ENCODE data around the gene TIMM21.
A peak's percentile ranks its signal among the peaks of the same experiment; 100 is the strongest.

The TIMM21 gene, protein sequence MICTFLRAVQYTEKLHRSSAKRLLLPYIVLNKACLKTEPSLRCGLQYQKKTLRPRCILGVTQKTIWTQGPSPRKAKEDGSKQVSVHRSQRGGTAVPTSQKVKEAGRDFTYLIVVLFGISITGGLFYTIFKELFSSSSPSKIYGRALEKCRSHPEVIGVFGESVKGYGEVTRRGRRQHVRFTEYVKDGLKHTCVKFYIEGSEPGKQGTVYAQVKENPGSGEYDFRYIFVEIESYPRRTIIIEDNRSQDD

DNA sequence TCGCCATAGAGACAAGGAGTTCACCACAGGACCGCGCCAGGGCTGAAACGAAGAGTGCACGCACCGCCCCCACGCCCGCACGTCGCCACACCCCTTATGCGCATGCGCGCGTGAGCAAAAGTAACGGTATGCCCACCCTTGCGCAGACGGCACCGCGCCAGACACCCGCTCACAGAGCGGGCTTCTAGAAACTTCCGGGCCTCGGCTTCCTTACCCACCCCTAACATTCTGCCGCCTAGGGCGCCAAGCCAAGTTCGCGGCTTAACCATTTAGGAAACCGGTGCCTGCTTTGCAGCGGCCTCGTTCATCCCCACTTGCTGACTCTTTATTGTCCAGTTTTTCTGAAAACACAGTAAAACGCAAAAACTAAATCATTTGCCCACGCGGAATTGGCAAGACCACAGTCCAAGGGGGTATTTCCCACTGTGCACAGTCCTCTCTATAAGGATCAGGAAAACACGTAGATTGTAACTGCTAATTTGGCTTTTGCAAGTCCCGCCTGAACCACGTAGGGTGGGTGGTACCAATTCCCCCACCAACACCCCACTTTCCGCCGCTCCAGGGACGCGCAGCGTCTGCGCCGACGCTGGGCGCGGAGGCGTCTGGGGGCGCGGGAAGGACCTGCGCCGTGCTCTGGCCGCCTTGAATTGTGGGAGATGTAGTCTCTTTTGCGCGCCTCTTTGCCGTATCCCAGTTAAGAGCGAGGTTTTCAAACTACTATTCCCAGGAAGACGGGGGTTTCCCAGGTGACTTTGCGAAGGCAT, at the start of gene TIMM21, which contains the start of gene FBXO15:
TIMM21 (plus strand) TSS at position 745 of the 764 bp plus-strand sequence. CDS start 286 bp downstream, outside the sequence.
FBXO15 (minus strand) TSS at position 56 of the 764 bp plus-strand sequence; CDS start at position 7, 49 bp downstream.
- peak; percentile 96 for DNase-seq

DNA sequence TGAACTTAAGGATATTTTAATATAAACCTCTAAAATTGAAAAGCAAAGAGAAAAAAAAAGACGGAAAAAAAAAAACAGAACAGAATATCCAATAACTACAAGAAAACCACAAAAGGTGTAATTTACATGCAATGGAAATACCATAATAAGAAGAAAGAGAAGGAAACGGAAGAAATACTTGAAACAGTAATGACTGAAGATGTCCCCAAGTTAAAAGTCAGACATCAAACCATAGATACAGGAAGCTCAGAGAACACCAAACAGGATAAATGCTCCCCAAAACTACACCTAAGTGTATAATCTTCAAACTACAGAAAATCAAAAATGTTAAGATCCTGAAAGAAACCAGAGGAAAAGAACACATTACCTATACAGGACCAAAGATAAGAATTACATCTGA, 39.9 kb upstream of the TIMM21 start:
- DNase-seq: no peak

DNA sequence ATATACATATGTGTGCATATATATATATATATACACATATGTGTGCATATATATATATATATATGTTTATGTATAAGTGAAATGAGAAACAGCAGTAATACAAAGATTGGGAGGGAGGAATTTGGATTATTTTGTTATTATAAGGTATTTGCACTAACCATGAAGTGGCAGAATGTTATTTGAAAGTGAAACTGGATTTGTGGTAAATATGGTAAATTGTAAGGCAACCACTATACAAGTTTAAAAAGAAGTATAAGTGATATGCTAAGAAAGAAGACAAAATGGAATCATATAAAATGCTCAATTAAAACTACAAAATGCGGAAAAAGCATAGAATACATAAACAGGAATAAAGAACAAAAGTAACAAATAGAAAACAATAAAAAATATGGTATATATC, 38.2 kb upstream of the TIMM21 start:
- no peak for DNase-seq

DNA sequence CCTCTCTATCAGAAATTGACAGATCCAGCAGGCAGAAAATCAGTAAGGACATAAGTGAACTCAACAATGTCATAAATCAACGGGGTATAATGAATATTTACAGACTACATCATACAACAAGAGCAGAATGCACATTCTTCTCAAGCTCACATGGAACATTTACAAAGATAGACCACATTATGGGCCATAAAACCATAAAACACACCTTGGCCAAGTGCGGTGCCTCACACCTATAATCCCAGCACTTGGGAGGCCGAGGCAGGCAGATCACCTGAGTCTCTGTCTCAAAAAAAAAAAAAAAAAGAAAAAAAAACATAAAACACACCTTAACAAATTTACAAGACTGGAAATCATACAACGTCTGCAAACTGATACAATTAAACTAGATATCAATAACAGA, 37.3 kb upstream of the TIMM21 start:
- DNase-seq: no peak

DNA sequence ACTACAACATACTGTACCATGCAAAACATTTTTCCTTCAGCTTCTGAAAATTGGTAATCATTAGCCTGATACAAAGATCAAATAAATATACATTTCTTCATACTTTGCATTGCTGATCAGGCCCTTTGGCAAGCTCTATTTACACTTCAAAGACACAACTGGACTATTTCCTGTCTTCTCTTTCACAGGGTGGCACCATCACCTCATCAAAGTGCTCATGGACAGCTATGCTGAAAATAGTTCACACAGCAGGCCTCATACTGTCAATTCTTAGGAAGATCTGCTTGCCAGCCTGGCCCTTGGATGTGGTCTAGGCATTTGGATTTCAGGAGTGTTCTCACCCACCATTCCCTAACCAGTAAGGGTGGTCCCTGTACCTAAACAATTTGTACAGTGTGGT, 34.6 kb upstream of the TIMM21 start:
- DNase-seq: no peak

DNA sequence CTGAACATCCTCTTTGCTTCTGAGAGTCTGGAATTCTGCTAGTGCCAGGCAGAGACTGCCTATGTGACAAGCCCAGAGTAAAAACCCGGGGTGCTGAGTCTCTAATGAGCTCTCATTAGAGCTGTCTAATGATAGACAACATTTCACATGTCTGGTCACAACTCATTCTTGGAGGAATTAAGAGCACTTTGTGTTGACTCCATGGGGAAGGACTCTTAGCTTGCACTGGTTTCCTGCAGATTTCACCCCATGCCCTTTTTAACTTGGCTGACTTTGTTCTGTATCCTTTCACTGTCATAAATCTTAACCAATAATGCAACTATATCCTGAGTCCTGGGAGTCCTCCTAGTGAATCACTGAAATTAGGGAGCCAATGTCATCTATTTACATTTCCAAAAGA, 34.2 kb upstream of the TIMM21 start:
- DNase-seq: no peak

DNA sequence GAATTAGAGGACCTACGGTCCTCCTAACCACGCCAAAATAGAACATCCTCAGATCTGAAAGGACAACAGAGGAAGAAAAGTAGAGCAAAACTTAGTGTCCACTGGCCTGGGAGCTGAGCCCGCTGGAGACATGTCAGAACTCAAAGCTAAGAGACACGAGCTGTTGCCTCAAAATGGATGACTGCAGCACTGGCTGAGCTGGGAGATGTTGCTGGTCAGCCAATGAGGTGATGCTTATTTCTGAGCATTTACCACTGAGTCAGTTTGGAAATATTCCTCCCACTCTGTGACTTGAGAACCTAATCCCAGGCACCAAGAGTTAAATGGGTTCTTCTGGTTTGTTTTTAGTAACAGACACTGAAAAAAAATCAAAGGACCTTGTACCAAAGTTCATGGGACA, 33.3 kb upstream of the TIMM21 start:
- no peak for DNase-seq

DNA sequence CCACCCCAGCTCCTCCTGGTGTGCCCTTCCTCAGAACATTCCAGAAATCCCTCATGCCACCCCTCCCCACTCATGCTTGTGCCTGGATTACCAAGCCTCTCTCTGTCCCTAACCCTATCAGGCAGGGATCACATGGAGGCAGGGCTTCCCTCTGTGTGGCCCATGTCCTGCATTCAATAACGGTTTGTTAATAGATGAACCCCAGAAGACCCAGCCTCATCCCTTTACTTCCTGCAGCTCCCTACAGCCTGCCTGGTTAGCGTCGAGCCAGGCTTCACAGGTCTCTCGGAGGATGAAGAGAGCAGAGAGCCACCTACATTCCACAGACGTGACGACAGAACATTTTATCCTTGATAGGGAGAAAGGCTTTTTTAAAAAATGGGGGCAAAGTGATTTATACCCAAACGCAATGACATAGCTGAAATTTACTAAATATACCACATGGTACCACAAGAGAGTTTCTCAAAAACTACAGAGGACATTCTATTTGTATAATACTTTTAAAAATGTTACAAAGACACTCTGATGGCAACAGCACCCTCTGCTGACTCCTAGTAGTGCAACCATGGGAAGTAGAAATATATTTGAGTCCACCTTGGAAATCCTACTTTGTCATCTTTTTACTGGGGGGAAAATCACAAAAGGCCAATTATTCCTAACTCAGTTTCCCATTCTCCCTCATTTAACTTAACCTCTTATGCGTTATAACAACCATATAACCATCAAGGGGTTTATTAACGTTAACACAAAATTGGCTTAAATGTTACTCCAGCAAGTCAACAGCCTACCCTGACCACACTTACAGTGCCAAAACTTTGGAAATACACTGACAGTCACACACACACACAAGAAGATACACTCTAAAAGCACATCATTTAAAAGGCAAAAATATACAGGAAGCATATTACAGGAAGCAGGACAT, 31.4 kb upstream of the TIMM21 start:
- DNase-seq: peak in 1 of 2 donors; percentile 20

DNA sequence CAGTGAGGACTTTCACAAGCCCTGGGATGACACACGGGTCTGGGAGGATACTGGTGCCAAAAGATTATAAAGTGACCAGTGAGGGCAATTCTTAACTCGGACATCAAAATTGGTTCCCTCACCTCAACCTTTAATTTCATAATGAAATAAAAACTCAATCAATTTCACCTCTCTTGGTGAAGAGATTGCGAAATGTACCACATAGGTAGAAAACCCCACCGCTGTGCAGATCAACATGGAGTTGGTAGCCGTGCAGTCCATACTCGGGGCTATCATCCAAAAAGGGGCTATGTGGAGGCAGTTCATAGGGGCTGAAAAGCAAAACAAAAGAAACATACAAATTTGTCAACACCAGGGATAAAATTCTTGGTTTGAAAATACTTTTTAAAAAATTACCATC, 25.1 kb upstream of the TIMM21 start:
- DNase-seq: no peak

DNA sequence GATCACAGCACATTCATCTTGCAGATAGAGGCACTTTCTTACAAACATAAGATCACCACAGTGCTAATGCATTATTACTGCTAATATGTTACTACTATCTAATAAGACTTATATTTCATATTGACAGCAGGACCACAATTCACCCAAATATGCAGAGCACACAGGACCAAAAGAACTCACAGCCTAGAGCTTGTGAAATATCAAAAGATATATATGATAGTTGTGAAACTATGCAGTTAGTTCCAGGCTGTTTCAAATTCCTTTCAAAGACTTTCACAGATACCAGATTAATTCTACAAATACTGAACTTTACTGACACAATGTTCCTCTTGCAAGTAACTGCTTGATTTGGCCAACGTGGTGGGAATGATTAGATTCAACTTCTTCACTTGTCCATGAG, 23.7 kb upstream of the TIMM21 start:
- no peak for DNase-seq

DNA sequence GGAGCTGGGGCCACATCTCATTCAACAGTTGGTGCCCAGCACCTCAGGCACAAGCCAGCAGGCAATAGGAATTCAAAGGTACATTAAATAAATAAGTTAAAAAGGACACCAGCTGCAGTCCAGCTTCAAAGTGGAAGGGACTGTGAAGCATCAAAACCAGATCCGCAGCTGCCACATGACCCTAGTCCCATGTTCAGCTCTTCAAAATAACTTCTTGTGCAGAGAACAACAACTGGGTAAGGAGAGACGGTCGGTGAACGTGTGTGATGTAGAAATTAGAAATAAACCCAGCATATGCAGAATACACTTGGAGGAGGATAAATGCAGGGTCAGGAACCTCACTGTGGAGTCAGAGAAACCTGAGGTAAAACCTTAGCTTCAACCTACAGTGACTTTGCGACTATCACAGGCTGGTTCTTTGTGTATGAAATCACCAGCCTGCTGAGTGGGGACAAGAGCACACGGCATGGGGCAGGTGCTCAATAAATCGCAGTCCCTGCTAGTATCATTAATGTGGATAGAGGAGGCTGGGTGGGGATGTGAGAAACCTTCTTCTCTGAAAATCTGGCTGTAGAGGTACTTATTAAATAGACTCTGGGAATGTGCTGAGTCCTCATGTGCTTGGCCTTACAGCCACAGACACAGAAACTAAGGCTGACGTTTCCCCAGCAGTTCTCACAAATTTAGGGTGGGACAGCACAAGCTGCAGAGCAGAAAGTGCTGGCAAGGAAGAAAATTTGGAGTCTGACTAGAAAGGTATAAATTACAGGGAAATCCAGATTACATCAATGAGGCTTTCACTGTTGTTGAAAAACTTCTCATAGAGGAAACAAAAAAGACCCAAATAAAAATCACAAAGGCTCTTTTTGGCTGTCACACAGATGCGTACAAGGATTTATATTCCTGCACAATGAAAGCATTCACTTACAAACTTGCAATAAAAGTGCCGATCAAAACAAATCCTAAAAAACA, 21.4 kb upstream of the TIMM21 start:
- no peak for DNase-seq

DNA sequence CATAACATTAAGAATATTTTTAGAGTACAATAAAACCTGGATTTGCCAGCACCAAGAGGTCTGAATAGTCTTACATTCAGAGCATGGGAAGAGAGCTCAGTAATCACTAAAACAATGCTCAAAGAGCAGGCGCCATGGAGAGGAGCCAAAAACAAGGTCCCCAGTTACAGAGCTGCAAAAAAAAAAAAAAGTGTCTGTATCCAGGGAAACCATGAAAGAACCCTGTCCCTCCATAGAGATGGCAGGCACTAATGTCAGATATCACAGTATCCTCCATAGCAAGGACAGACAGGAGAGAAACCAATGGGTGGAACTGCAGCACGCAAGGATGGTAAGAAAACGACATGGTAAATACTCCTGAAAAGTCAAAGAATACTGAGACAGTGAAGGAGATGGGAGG, 20.2 kb upstream of the TIMM21 start:
- DNase-seq: no peak

DNA sequence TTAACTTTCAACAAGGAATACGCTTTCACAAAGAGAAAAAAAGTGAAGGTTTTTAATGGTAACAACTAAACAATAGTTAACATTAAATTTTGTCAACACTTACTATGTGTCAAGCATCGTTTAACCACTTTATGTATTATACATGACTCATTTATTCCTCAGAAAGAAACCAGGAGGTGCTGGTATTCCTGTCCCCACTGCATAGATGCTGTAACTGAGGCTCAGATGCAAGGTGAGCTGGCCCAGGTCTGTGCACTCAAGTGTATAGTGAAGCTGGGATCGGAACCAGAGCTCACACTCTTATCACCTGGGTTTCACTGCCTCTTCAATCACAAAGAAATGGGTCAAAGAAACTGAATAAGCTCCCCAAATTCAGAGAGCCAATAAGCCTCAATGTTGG, 17.2 kb upstream of the TIMM21 start:
- DNase-seq: no peak

DNA sequence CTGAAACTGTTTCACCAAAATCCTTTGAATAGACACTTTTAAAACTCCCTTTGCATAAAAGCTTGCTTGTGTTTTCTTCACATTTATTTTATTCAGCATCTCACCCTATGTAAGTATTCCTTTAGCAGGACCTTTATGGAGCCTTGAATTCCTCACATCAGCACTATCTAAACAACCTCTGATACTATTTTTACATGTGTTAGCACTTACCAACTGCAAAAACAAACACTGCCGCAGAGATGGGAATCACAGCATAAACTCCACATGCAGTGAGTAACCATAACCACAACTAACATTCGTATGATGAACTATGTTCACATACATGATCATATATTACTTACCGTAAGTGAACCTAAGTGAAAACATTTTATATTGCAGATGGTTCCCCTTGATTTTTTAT, 16.1 kb upstream of the TIMM21 start:
- DNase-seq: no peak

DNA sequence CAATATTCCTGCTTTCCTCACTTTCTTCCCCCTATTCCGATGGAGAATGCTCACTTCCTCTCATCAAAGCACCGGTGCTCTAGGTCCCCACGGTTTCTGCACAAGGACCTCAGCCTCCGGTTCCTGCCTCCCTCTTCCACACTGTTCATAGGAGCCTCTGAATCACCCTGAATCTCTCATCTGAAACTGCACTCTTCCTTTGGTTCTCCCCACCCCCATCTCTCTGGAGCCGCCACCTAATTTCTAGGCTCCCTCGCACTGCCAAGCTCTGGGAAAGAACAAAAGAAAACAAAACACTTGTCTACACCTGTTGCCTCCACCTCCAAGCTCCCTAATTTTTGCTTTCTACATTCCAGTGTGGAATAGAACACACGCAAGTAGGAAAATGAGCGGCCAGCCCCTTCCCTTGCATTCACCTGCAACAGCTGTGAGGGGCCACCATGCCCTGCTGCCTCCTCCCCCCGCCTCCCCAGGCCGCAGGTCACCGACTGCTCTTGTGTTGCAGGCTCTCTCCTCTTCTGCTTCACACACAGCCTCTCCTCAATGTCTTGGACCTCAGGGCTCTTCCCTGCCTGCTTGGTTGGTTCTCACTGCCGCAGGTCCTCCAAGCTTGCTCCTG, 10.3 kb upstream of the TIMM21 start:
- DNase-seq: no peak

DNA sequence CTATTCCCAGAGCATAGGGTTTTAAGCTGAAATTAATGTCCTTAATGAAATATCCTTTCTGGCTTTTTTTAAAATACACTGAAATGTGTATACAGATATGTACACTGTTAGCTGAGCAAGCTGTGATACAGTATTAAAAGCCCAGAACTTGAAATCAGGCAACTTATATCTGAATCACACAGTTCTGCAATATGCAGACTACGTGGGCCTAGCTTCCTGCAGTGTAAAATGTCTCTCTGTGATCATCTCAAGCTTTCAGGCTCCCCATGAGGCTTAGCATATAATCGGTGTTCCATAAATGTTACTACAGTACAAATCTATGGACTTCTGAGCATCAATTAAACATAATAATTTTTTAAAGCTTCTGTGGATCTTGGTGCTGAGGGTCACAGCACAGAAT, 8.9 kb upstream of the TIMM21 start:
- DNase-seq: no peak

DNA sequence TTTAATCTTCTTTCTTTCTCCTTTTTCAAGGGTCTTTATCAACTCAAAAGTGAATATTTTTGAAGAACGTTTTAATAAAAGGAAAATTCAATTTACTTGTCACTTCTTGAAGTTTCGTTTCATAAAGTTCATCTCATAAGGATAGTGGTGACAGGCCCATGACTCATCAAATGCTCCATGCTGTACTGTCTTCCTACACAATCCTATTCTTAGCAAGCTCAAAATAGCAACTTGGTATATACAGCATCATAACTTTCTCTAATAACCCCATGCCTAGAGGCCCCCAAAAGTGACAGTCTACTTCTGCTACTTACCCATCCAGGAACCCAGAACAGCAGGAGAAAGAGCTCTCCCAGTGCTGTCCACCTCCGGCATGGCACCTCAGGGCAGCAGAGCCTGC, 8.4 kb upstream of the TIMM21 start:
- peak; percentile 41 to 56 for DNase-seq

DNA sequence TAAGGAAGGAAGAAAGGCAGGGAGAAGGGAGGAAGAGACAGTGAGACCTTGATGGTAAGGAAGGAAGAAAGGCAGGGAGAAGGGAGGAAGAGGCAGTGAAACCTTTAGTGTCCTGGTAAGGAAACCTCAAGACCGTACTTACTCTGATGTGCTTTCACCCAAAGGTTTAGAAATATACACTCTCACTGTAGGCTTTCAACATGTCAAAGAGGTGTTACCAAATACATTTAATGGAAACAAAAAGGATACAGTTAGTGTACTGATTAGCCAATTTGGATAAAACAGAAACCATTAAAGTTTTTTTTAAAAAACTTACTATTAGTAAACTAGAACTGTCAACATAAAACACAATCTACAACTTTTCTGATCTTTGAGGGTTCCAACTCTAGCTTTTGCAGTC, 7.7 kb upstream of the TIMM21 start:
- DNase-seq: no peak

DNA sequence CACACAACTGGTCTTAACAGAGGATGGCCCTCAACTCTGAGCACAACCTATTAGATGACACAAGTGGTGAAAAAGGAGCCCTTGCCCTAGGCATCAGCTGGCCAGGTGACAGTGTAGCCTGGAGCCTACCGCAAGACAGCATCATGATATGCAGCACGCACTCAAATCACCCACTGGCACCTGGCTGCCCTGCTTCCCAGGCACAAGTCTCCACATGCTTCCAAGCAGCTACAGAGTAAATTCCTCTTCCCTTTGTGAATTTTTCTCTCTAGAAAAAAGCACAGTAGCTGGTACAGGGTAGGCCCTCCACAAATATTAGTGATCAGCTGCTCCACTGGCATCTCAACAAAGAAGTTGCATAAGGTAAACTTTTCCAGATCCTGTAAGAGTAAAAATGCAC, 6.7 kb upstream of the TIMM21 start:
- DNase-seq: no peak

DNA sequence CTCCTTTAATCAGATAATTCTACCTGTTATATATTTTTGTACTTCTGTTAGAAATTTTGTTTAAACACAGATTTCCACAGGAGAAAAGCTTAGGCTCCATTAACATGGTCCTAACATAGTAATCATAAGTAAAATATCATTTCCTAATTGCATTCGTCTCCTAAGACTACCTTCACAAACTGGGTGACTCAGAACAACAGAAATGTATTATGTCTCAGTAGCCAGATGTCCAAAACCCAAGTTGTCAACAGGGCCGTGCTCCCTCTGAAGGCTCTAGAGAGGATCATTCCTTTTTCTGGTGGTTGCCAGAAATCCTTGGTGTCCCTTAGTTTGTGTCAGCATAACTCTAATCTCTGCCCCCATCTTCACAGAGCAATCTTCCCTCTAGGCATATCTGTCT, 6.1 kb upstream of the TIMM21 start:
- no peak for DNase-seq

DNA sequence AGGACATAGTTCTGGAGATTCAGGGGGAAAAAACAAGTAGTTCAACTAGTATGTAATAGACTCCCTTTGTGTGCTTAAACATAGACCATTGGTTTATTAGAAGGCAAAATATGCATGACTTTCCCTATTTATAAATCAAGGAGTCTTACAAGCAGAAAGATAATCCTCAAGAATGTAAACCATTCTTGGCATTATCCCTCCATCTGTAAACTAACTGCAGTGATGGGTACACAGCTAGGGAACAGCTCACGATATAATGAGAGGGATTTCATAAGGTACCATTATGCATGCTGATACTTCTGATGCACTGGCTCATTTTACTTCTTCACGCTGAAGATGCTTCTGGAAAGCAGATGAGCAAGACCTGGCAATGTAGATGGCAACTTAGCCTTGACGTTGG, 1.6 kb upstream of the TIMM21 start:
- DNase-seq: no peak

DNA sequence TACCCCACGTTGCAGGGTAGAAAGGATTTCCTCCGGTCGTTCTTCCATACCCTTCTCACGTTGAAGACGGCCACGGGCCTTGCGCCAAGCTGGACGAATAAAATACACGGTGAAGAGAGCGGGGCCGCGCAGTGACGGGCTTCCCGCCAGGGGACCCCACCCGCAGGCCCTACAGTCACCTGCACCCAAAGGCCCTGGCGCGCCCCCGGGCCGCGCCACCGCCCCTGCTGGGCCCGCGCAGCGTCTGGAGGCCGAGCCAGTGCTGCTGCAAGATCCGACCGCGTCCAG, 888 bp upstream of the TIMM21 start:
- no peak for DNase-seq

Data from stimulated activated CD4-positive, alpha-beta T cell treated with anti-CD3 and anti-CD28 coated beads, Interleukin-2, amount 100 ng/mL, for 24 hours (primary cell).